Progenitor cell of endocrine pancreas (in vitro differentiated cells): ENCODE measurements around the gene CALN1. TPM values are rescaled to one million over a fixed set of nuclear protein-coding genes. Genes with fewer than 3 reads are reported as not detected.

Experiments
- DNase-seq: peaks from one replicate; pipeline ENCODE4 v3.0.0; 2021; ENCODE audit warnings: low spot score; ENCODE audit not compliant: unreplicated experiment
- H3K27ac Mint-ChIP-seq: 2 replicates; pipeline ENCODE4 v1.8.0; 2021; ENCODE audit warnings: mild to moderate bottlenecking, moderate library complexity, mixed read lengths
- H3K27me3 Mint-ChIP-seq: 2 replicates; pipeline ENCODE4 v1.8.0; 2021; ENCODE audit warnings: mixed read lengths
- H3K36me3 Mint-ChIP-seq: 2 replicates; pipeline ENCODE4 v1.8.0; 2022; ENCODE audit warnings: mixed read lengths; ENCODE audit not compliant: insufficient read depth
- H3K4me1 Mint-ChIP-seq: 2 replicates; pipeline ENCODE4 v1.8.0; 2021; ENCODE audit warnings: low read depth, mixed read lengths
- H3K4me3 Mint-ChIP-seq: 2 replicates; pipeline ENCODE4 v1.8.0; 2021; ENCODE audit warnings: low read depth, mild to moderate bottlenecking, moderate library complexity, mixed read lengths
- H3K9me3 Mint-ChIP-seq: 2 replicates; pipeline ENCODE4 v1.8.0; 2021; ENCODE audit warnings: low read depth, mixed read lengths
- CTCF ChIP-seq: fragments of 200-600 bp; sonication (generic); IDR thresholded peaks from one replicate; pipeline ENCODE4 v1.5.0; 2021; ENCODE audit warnings: antibody characterized with exemption, mild to moderate bottlenecking; ENCODE audit not compliant: unreplicated experiment
- total RNA-seq: library from RNA; stranded (reverse); gene quantifications from 2 replicates; pipeline ENCODE4 v1.2.1, GENCODE V29; 2021

Gene CALN1
- total RNA-seq, 1 donor from 2014 or later, result 0.79 TPM

- H3K4me3 Mint-ChIP-seq, result no peak overlapping the region
- no peak for DNase-seq
- peaks cover 3% of the 10 kb centered on the region for H3K27me3 Mint-ChIP-seq
- peaks cover 4% of the 10 kb centered on the region for H3K36me3 Mint-ChIP-seq
- H3K27ac Mint-ChIP-seq, result no peak overlapping the region
- TF ChIP-seq CTCF, result no peak
- H3K4me1 Mint-ChIP-seq, result no peaks in the 10 kb centered on the region
- peaks cover 19% of the 10 kb centered on the region for H3K9me3 Mint-ChIP-seq
Observed at GRCh38 chr7:72254455-72254854, 157.7 kb downstream of the CALN1 start.

- no peak overlapping the region for H3K27ac Mint-ChIP-seq
- H3K4me1 Mint-ChIP-seq, result no peaks in the 10 kb centered on the region
- no peak for DNase-seq
- H3K36me3 Mint-ChIP-seq, result peaks cover 2% of the 10 kb centered on the region
- H3K4me3 Mint-ChIP-seq, result no peak overlapping the region
- H3K9me3 Mint-ChIP-seq, result peaks cover 14% of the 10 kb centered on the region
- TF ChIP-seq CTCF, result no peak
- H3K27me3 Mint-ChIP-seq, result peaks cover 6% of the 10 kb centered on the region
Observed at GRCh38 chr7:72249106-72249505, 163.0 kb downstream of the CALN1 start.

- peaks cover 5% of the 10 kb centered on the region for H3K9me3 Mint-ChIP-seq
- H3K4me3 Mint-ChIP-seq, result no peak overlapping the region
- peaks cover 3% of the 10 kb centered on the region for H3K4me1 Mint-ChIP-seq
- peaks cover 3% of the 10 kb centered on the region for H3K27me3 Mint-ChIP-seq
- no peak for TF ChIP-seq CTCF
- no peak overlapping the region for H3K27ac Mint-ChIP-seq
- H3K36me3 Mint-ChIP-seq, result peaks cover 2% of the 10 kb centered on the region
- no peak for DNase-seq
Observed at GRCh38 chr7:72244826-72245398, 167.2 kb downstream of the CALN1 start.

GRCh38 chr7:72243329-72243728 is 168.8 kb downstream of the CALN1 start:
- TF ChIP-seq CTCF, result no peak
- Mint-ChIP-seq H3K27ac (no peak overlapping the region), H3K4me1 (peaks cover 3% of the 10 kb centered on the region), H3K9me3 (peaks cover 1% of the 10 kb centered on the region), H3K36me3 (peaks cover under 1% of the 10 kb centered on the region), H3K4me3 (no peak overlapping the region), H3K27me3 (peaks cover 3% of the 10 kb centered on the region)
- no peak for DNase-seq

GRCh38 chr7:72235351-72235750 is 176.8 kb downstream of the CALN1 start:
- TF ChIP-seq CTCF, result no peak
- H3K9me3 Mint-ChIP-seq, result no peaks in the 10 kb centered on the region
- DNase-seq, result no peak
- no peaks in the 10 kb centered on the region for H3K36me3 Mint-ChIP-seq
- no peak overlapping the region for H3K27ac Mint-ChIP-seq
- H3K27me3 Mint-ChIP-seq, result peaks cover 8% of the 10 kb centered on the region
- H3K4me3 Mint-ChIP-seq, result no peak overlapping the region
- H3K4me1 Mint-ChIP-seq, result no peaks in the 10 kb centered on the region
